ENCODE measurements around the gene SUMO4.

Gene SUMO4

DNA sequence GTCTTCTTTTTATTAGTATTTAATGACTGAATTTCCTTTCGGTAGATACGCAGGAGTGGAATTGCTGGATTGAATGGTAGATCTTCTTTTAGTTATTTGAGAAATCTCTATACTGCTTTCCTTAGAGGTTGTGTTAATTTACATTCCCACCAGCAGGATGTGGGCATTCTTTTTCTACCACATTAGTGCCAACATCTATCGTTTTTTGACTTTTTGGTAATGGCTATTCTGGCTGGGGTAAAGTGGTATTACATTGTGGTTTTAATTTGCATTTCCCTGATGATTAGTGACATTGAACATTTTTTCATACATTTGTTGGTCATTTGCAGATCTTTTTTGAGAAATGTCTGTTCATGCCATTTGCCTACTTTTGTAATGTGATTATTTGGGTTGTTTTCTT is 37.1 kb downstream of the SUMO4 start:
- TF ChIP-seq FOXK2 (IDR thresholded peaks at IDR 0.05) (no peak), ELF4 (IDR thresholded peaks at IDR 0.05) (no peak), SP1 (IDR thresholded peaks at IDR 0.05) (no peak), PKNOX1 (IDR thresholded peaks at IDR 0.05) (no peak), ZNF384 (IDR thresholded peaks at IDR 0.05) (no peak), L3MBTL2 (conservative IDR thresholded peaks at IDR 0.05) (no peak), TARDBP (IDR thresholded peaks at IDR 0.05) (no peak), HDGF (IDR thresholded peaks at IDR 0.05; ENCODE audit: borderline replicate concordance) (no peak)
- ChIA-PET CTCF (no interaction called here), POLR2A (no interaction called here)
- DNase-seq (ENCODE audit: extremely low spot score) = no peak

DNA sequence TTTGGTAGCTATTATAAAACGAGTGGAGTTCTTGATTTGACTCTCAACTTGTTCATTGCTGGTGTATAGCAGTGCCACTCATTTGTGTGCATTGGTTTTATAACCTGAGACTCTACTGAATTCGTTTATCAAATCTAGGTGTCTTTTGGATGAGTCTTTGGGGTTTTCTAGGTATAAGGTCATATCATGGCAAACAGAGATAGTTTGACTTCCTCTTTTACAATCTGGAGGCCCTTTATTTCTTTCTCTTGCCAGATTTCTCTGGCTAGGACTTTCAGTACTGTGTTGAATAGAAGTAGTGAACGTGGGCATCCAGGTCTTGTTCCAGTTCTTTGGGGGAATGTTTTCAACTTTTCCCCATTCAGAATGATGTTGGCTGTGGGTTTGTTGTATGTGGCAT is 38.8 kb downstream of the SUMO4 start:
- no peak for DNase-seq (ENCODE audit: extremely low spot score)
- POLR2A ChIA-PET = no interaction called here
- CTCF ChIA-PET = no interaction called here
- TF ChIP-seq ELF4 (IDR thresholded peaks at IDR 0.05) (no peak), TARDBP (IDR thresholded peaks at IDR 0.05) (no peak), PKNOX1 (IDR thresholded peaks at IDR 0.05) (no peak), NFRKB (IDR thresholded peaks at IDR 0.05) (no peak), BHLHE40 (IDR thresholded peaks at IDR 0.05; ENCODE audit: borderline replicate concordance) (no peak), ZNF384 (IDR thresholded peaks at IDR 0.05) (no peak), SP1 (IDR thresholded peaks at IDR 0.05) (no peak), FOXA1 (IDR thresholded peaks at IDR 0.05) (no peak)

DNA sequence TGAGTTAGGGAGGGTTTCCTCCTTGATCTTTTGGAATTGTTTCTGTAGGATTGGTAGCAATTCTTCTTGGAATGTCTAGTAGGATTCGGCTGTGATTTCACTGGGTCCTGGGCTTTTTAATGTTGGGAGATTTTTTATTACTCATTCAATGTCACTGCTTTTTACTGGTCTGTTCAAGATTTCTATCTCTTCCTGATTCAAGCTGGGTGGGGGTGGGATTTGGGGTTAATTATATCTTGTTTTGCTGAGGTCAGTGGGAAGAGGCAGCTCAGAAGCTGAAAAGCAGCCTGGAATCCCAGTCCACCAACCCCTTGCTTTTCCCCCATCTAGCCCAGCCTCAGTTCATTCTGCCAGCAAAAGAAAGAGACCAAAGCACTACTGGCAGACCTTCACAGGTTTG is 39.6 kb downstream of the SUMO4 start:
- POLR2A ChIA-PET = no interaction called here
- no peak for DNase-seq (ENCODE audit: extremely low spot score)
- CTCF ChIA-PET = no interaction called here
- TF ChIP-seq SUZ12 (IDR thresholded peaks at IDR 0.05) = no peak
- no peak for TF ChIP-seq CTBP1 (IDR thresholded peaks at IDR 0.05; ENCODE audit: borderline replicate concordance)
- no peak for TF ChIP-seq FOXM1 (IDR thresholded peaks at IDR 0.05; ENCODE audit: borderline replicate concordance)
- no peak for TF ChIP-seq BHLHE40 (IDR thresholded peaks at IDR 0.05; ENCODE audit: borderline replicate concordance)
- no peak for TF ChIP-seq ARNT (IDR thresholded peaks at IDR 0.05)

- POLR2A ChIA-PET = no interaction called here
- peak; percentile 36 for TF ChIP-seq PKNOX1 (IDR thresholded peaks at IDR 0.05)
- no peak for TF ChIP-seq ARNT (IDR thresholded peaks at IDR 0.05)
- no peak for DNase-seq (ENCODE audit: extremely low spot score)
- CTCF ChIA-PET = interaction anchor here (1.0 to 2.2 kb wide), 4 partner anchors 8 to 360 kb away, joined by 3 to 13 read pairs (median 4); no protein-coding TSS in a partner anchor
Observed at GRCh38 chr6:149440735-149441671, 40.9 kb downstream of the SUMO4 start.

GRCh38 chr6:149441740-149442139 is 41.7 kb downstream of the SUMO4 start:
- POLR2A ChIA-PET = no interaction called here
- TF ChIP-seq ARNT (IDR thresholded peaks at IDR 0.05) (no peak), ELF4 (IDR thresholded peaks at IDR 0.05) (no peak), ZNF384 (IDR thresholded peaks at IDR 0.05) (no peak), LEF1 (IDR thresholded peaks at IDR 0.05; ENCODE audit: borderline replicate concordance) (no peak), BHLHE40 (IDR thresholded peaks at IDR 0.05; ENCODE audit: borderline replicate concordance) (no peak), NFRKB (IDR thresholded peaks at IDR 0.05) (no peak), CTBP1 (IDR thresholded peaks at IDR 0.05; ENCODE audit: borderline replicate concordance) (no peak), FOXA1 (IDR thresholded peaks at IDR 0.05) (no peak), HDGF (IDR thresholded peaks at IDR 0.05; ENCODE audit: borderline replicate concordance) (no peak), SUZ12 (IDR thresholded peaks at IDR 0.05) (no peak), PKNOX1 (IDR thresholded peaks at IDR 0.05) (no peak), FOXM1 (IDR thresholded peaks at IDR 0.05; ENCODE audit: borderline replicate concordance) (no peak), L3MBTL2 (conservative IDR thresholded peaks at IDR 0.05) (no peak), TARDBP (IDR thresholded peaks at IDR 0.05) (no peak), SP1 (IDR thresholded peaks at IDR 0.05) (no peak), FOXK2 (IDR thresholded peaks at IDR 0.05) (no peak)
- CTCF ChIA-PET = interaction anchor here (1.8 to 2.2 kb wide), 2 partner anchors 10 to 76 kb away, joined by 4 to 13 read pairs; no protein-coding TSS in a partner anchor
- DNase-seq (ENCODE audit: extremely low spot score) = no peak

GRCh38 chr6:149443411-149444181 is 43.5 kb downstream of the SUMO4 start:
- CTCF ChIA-PET = no interaction called here
- DNase-seq (ENCODE audit: extremely low spot score) = no peak
- TF ChIP-seq CTBP1 (IDR thresholded peaks at IDR 0.05; ENCODE audit: borderline replicate concordance) (no peak), BHLHE40 (IDR thresholded peaks at IDR 0.05; ENCODE audit: borderline replicate concordance) (no peak), HDGF (IDR thresholded peaks at IDR 0.05; ENCODE audit: borderline replicate concordance) (no peak), ZNF384 (IDR thresholded peaks at IDR 0.05) (no peak), FOXA1 (IDR thresholded peaks at IDR 0.05) (no peak), LEF1 (IDR thresholded peaks at IDR 0.05; ENCODE audit: borderline replicate concordance) (no peak), ELF4 (IDR thresholded peaks at IDR 0.05) (no peak), SP1 (IDR thresholded peaks at IDR 0.05) (no peak), SUZ12 (IDR thresholded peaks at IDR 0.05) (no peak), L3MBTL2 (conservative IDR thresholded peaks at IDR 0.05) (no peak), ARNT (IDR thresholded peaks at IDR 0.05) (no peak), FOXM1 (IDR thresholded peaks at IDR 0.05; ENCODE audit: borderline replicate concordance) (no peak), NFRKB (IDR thresholded peaks at IDR 0.05) (no peak), FOXK2 (IDR thresholded peaks at IDR 0.05) (no peak), PKNOX1 (IDR thresholded peaks at IDR 0.05) (no peak), TARDBP (IDR thresholded peaks at IDR 0.05) (no peak)
- POLR2A ChIA-PET = no interaction called here

Data from HEK293T (cell line).